HG03521 (cell line): ENCODE data around the gene PLCB4.

ENCODE experiments used
- ATAC-seq: cut with Tn5 transposase; IDR thresholded peaks from one replicate; pipeline ENCODE4 v1.9.1; 2021; ENCODE audit warnings: mild to moderate bottlenecking, moderate library complexity; ENCODE audit not compliant: unreplicated experiment

PLCB4 gene

GRCh38 chr20:9059931-9060330, 9.0 kb upstream of the PLCB4 start:
- ATAC-seq: no peak

- ATAC-seq: no peak
These were observed 7.5 kb upstream of the PLCB4 start for GRCh38 chr20:9061434-9061833.

GRCh38 chr20:9062066-9062465, 6.8 kb upstream of the PLCB4 start:
- ATAC-seq: no peak

GRCh38 chr20:9066191-9066590, 2.7 kb upstream of the PLCB4 start:
- no peak for ATAC-seq

- no peak for ATAC-seq
These were observed 570 bp upstream of the PLCB4 start for GRCh38 chr20:9068233-9068801.

- no peak for ATAC-seq
These were observed 1.4 kb downstream of the PLCB4 start for GRCh38 chr20:9070304-9070703.

- ATAC-seq: no peak
These were observed 3.3 kb downstream of the PLCB4 start for GRCh38 chr20:9071976-9072726.

GRCh38 chr20:9072861-9073500, 4.1 kb downstream of the PLCB4 start:
- ATAC-seq: no peak

GRCh38 chr20:9075264-9076095, 6.6 kb downstream of the PLCB4 start:
- no peak for ATAC-seq

- ATAC-seq: no peak
These were observed 7.6 kb downstream of the PLCB4 start for GRCh38 chr20:9076440-9076839.

GRCh38 chr20:9078826-9079731, 10.2 kb downstream of the PLCB4 start:
- ATAC-seq: no peak

GRCh38 chr20:9081423-9081966, 12.6 kb downstream of the PLCB4 start:
- ATAC-seq: no peak

GRCh38 chr20:9082741-9083140, 13.9 kb downstream of the PLCB4 start:
- ATAC-seq: no peak

- ATAC-seq: no peak
These were observed 18.8 kb downstream of the PLCB4 start for GRCh38 chr20:9087531-9088217.

- ATAC-seq: no peak
These were observed 19.7 kb downstream of the PLCB4 start for GRCh38 chr20:9088556-9088955.

- no peak for ATAC-seq
These were observed 23.2 kb downstream of the PLCB4 start for GRCh38 chr20:9092113-9092512.

GRCh38 chr20:9092655-9093054, 23.8 kb downstream of the PLCB4 start:
- no peak for ATAC-seq

- ATAC-seq: no peak
These were observed 24.5 kb downstream of the PLCB4 start for GRCh38 chr20:9093218-9093957.

- no peak for ATAC-seq
These were observed 30.5 kb downstream of the PLCB4 start for GRCh38 chr20:9099372-9099771.
